ENCODE results near the gene RD3L.
"Not testable (repeated sequence)": the region's sequence is repeated elsewhere in the genome, so short reads cannot be mapped to it uniquely, and the experiment has no call there.

The RD3L gene

DNA sequence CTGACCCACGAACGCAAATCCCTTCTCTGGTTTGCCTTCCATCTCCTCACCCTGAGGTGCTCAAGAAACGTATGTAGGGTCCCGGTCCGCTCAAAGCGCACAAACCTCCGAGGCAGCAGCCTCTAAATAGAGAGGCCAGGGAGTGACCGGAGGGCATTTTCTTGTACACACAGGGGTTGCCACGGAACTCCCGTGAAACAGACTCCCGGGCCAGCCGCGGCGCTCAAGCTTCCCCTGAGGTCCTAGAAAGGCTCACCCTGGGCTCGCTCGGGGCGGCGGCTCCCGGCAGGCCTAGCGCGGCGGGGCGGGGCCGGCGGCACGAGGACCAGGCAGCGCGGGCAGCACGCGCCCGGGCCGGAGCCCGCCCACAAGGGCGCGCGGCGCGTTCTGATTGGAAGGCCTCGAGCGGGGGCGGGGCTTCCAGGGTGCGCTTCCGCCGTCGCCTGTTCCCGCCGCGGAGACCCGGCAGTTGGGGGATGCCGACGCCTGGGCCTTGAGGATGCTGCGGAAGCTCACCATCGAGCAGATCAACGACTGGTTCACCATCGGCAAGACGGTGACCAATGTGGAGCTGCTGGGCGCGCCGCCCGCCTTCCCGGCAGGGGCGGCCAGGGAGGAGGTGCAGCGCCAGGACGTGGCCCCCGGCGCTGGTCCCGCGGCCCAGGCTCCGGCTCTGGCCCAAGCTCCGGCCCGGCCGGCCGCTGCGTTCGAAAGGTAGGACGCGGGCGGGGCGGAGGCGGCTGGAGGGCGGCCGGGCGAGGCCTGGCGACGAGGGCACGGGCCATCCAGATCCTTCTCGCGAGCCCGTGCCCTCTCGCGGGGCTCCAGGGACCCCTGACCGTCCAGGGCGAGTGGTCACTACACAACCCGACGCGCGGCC is 14.1 kb downstream of the RD3L start, which contains the start of gene TDRD9:
Gene TDRD9, plus strand, starts transcription at position 446 of the 880 bp plus-strand sequence. Its CDS starts 54 bp downstream, at position 500.
- no peak for DNase-seq (ENCODE audit: low read depth in 2 of 2)

DNA sequence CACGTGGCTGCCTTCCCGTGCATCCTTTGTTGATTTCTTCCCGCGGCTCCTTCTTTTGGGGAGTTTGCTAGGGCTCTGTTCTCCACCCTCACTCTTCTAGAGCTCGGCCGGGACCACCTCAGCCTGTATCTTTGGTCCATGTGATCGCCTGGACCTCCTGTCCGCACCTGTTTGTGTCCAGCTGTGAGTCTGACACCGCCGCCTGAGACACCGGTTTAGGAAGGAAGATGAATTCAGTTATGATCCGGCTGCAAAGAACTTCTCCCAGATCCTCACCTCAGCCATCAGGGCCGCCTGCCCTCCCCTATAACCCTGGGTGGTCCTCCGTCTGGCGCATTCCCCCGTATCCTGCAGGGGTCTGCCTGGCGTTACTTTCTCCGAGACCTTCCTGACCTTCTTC is 14.8 kb downstream of the RD3L start:
- DNase-seq (ENCODE audit: low read depth in 2 of 2), result no peak

DNA sequence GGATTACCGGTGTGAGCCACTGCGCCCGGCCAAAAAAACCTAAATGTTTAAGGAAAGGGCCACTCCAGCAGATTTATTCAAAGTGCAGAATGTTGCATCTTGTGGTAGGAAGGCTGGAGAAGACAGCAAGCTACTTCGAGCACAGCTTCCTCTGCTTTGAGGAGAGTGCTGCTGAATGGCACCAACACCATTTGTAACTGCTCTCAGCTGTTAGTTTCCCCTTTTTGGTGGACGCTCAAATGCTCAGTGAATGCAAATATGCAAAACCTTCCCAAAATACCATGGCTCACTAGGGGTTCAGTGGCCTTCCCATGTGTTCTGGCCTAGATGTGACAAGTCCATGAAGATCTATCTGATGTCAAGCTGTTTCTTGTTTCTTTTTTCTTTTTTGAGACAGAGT is 17.0 kb downstream of the RD3L start:
- no peak for DNase-seq (ENCODE audit: low read depth in 2 of 2)

DNA sequence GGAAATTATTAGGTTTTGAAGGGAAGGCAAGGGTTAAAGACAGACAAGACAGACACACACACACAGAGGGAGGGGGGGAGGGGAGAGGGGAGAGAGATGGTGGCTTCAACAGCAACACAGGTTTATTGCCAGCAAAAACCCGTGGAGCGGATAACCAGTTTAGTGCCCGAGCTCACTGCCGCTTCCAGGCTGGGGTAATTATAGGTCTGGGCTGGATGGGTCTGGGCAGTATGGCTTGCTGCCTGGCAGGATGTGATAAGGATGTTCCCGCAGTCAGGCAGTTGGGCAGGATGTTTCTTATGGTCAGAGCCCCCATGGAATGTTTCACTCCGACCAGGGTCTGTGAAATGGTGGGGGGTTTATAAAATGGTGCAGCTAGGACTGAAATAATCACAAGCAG is 18.5 kb downstream of the RD3L start:
- DNase-seq (ENCODE audit: low read depth in 2 of 2), result no peak

DNA sequence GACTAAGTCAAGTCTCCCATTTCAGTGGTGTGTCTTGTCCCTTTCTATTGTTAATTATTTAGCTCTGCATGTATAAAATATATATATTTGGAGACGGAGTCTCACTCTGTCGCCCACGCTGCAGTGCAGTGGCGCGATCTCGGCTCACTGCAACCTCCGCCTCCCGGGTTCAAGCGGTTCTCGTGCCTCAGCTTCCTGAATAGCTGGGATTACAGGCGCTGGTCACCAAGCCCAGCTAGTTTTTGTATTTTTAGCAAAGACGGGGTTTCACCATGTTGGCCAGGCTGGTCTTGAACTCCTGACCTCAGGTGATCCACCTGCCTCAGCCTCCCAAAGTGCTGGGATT is 20.5 kb downstream of the RD3L start:
- DNase-seq (ENCODE audit: low read depth in 2 of 2), result not testable (repeated sequence)

DNA sequence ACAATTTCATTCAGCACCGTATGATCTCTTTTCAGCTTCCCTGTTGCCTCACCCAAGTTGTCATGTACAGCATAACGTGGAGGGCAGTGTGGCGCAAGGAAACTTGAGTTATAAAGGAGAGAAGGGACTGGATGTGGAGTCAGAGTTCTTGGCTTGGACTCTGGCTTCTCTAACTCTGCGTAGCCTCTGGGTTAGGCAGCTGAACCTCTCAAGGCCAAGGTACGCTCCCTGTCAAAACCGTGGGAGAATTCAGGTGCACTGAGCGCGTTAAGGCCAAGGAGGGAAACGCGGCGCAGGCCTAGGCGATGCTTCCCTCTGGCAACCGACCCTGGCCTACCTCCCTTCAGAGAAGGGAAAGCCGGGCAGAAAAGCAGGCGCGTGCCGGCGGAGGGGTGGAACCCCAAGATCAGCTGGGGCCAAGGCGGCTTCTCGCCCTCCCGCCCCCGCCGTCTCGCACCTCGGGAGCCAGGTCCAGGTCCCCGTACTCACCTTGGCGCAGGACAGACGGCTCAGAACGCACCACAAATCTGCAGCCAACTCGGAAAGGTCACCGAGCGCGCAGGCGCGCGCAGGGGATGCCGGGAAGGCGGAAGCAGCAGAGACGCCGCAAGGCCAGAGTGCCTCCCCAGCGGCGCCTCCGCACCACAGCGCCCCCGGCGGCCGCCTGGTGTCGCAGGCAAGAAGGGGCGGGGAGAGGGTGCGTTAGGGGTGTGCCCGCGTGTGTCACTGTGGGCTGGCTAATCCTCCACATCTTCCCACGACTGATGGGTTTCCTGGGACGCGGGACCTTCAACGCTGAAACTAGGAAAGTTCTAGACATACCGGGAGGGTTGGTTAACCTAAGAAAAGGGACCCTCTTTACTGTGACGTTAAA is 21.1 kb downstream of the RD3L start:
- peak; percentile 85 to 91 for DNase-seq (ENCODE audit: low read depth in 2 of 2)

DNA sequence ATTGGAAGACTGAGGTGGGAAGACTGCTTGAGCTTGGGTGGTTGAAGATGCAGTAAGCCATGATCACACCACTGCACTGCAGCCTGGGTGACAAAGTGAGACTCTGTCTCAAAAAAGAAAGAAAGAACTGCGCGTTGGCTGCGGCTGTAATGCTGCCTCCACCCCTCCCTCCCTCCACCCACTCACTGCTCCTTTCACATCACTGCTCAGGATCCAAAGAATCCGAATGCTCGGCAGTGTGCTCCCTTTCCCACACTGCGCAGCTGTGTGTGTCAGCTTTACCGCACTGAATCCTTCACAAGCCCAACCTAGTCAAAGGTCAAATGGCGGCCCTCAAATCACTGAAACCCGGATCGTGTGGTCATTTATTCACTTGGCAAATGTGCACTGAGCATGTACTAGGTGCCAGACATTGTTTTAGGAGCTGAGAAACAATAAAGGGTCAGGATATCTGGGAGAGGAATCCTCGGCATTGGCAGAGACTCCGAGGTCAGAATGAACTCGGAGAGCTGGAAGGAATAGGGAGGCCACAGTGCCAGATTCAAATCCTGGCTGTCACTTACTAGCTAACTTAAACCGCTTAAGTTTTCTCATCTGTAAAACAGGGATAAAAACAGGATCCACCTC is 25.6 kb downstream of the RD3L start:
- DNase-seq (ENCODE audit: low read depth in 2 of 2), result no peak

DNA sequence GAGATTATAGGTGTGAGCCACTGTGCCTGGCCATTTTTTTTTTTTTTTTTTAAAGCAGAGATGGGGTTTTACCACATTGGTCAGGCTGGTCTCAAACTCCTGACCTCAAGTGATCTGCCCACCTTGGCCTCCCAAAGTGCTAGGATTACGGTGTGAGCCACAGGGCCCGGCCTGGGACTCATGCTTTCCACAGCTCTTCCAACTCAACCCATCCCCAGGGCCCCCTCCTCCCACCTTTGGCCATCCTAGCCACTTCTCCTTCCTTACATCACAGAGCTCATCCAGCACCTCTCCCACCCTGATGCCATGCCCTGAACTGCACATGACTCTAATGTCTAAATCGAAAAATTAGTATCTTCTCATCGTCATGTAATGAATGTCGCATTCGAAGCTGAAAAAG is 26.7 kb downstream of the RD3L start:
- no peak for DNase-seq (ENCODE audit: low read depth in 2 of 2)

DNA sequence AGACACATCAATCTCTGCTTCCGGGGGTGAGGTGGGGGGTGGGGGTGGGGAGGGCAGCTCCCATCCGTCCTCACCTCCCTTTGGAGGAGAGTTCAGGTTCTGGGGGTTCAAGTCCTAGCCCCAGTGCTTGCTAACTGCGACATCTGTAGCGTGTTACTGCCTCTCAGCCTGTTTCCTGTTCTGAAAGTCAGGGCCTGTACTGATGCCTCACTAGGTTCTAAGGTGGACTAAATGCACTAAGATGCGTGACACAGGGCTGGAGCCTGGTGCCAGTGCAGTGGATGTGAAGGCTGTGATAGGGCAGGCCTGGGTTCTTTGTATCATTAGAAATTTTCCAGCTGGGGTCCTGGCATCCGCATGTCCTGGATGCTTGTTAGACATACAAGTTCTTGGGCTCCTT is 31.3 kb downstream of the RD3L start:
- no peak for DNase-seq (ENCODE audit: low read depth in 2 of 2)

DNA sequence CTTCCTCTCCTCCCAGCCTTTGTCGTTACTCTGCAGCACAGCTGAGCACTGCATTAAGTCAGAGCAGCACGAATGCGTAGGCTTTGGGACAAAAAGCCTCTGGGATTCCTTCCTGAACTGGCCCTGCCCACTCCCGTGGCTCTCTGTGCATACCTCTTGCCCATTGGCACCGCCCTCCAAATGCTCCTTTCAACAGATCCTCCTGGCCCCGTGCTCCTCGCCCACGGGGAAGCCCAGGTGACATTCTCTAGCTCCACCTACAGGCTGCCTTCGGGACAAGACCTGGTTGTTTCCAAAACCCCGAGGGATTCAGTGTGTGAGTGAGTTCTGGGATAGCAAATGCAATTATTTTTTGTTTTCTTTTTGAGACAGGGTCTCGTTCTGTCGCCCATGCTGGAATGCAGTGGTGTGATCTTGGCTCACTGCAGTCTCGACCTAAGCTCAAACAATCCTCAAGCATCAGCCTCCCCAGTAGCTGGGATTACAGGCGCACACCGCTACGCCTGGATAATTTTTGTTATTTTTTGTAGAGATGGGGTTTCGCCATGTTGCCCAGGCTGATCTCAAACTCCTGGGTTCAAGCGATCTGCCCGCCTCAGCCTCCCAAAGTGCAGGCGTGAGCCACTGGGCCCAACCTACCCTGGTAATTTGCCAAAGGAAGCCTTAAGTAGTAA is 31.9 kb downstream of the RD3L start:
- peak; percentile 45 to 56 for DNase-seq (ENCODE audit: low read depth in 2 of 2)

DNA sequence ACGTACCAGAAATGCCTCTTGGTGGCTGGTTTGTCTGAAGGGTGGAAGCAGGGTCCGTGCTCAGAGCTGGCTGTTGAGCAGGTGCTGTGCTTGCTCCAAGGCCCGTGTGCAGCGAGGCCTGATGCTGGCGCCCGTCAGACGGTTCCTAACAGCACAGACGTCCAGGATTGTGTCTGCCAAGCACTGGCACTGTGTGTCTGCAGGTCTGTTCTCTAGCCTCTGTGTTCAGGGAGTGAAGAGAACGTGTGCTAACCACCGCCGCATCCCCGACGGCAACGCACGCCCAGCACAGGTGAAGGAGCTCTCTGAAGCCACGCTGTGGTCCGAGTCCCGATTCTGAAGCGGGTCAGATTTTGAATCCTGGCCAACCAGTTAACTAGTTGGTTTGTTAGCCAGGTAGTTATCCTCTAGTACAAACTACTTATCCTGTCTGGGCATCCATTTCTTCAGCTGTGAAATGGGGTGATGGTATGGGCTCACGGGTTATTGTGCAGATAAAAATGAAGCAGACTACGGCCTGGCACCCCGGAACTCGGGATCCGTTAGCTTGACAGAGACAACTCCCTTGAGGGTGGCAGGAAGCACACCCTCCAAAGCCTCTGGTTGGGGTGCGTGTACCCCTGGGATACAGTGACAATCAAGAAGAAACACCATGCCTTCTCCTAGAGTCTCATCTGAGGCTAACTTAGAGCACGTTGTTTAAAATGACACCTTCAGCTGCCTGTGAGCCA is 32.6 kb downstream of the RD3L start:
- DNase-seq (ENCODE audit: low read depth in 2 of 2), result no peak

DNA sequence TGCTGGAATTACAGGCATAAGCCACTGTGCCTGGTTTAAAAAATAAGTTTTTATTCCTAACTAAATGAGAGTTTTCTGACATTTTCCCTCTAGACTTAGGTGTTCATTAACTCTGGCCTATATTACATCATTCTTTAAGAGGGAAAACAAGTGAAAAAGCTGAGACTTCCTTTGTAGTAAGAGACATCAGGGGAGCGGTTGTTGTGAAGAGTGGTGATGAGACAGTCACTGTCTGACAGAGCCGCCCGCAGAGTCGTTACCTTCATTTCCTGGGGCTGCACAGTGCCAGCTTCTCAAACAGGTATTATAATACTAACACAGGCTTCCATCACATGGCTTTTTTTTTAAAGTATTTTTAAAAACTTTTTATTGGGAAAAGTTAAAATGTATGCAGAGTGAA is 33.7 kb downstream of the RD3L start:
- no peak for DNase-seq (ENCODE audit: low read depth in 2 of 2)

DNA sequence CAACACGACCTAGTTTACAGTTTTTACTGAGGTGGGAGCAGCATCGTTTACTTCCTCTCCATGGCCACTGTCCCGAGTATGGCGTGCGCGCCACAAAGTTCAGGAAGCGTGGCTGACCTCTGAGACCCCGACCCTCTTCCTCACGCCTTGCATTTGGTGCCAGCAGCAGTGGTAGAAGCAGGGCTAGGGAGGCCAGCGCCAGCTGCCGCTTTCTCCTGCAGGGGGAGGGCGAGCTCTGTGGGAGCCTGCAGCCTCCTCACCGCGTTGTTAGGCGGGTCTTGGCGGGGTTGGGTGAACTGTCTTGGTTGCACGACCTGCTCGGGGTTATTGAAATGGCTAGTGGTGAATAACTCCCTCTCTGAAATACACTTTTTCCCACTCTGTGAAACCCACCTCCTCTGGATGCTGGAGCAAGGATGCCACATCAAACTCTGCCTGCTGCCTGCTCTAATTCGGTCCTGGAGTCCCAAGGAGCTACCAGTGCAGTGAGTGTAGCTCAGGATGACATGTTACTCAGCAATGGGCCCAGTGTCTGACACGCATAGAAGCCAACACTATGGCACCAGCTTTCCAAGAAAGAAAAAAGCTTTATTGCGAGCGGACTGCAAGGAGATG is 36.4 kb downstream of the RD3L start:
- DNase-seq (ENCODE audit: low read depth in 2 of 2), result no peak

DNA sequence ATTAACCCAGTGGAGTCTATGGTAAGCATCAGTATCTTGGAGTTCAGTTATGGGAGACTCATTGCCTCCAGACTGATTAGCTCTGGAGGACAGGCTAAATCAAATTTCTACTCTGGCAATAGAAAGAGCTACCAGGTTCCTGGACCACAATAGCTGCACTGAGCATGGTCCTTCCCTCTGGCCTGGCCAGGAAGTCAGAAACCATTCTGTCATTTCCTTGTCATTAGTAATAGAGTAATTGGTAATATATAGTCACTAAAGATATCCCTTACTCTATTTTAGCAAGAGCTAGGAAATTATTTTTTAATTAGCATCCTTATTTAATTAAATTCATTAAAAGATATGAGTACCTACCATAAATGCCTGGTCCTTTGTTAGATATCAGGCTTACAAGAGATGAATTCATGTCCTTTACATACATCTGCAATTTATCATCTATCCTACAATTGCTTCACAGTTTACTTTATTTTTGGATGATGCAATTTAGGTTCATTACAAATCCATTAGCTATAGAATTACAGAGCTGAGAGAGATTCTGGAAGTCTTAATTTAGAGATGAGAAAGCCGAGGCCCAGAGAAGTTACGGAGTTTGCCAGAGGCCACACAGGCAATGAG is 37.7 kb downstream of the RD3L start:
- no peak for DNase-seq (ENCODE audit: low read depth in 2 of 2)

DNA sequence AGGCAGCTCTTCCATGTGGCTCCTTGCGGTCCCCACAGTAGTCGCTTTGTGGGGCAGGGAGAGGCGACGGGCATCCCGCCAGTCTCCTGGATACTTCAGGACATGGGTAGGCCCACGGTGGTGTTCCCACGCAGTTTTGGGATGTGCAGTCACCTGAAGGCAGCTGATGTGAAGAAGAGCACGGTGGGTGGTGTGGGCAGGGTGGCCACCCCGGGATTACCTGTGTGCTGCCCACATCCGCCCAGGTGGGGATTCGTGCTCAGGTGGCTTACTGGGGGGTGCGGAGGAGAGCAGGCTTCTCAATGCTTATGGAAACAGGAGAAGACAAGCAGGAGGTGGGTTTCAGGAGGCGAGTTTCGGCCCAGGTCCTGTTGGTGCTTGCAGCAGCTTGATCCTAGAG is 42.5 kb downstream of the RD3L start:
- no peak for DNase-seq (ENCODE audit: low read depth in 2 of 2)

DNA sequence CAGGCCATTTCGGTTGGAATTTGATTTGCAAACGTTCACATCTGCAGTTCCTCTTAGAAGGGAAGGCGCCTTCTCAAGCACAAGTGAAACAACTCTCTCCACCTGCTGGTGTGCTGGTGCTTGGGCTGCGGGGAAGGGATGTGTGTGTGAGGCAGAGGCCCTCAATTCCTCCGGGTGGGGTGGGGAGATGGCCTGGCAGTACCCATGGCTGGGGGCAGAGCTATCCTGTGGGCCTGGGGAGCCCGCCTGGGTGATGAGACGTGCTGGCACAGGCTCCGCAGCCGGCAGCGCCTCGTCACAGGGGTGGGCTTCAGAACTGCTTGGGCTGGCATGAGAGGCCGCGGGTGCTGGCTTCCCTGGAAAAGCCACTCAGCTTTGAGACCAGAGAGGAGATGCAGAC is 43.0 kb downstream of the RD3L start:
- DNase-seq (ENCODE audit: low read depth in 2 of 2), result no peak

DNA sequence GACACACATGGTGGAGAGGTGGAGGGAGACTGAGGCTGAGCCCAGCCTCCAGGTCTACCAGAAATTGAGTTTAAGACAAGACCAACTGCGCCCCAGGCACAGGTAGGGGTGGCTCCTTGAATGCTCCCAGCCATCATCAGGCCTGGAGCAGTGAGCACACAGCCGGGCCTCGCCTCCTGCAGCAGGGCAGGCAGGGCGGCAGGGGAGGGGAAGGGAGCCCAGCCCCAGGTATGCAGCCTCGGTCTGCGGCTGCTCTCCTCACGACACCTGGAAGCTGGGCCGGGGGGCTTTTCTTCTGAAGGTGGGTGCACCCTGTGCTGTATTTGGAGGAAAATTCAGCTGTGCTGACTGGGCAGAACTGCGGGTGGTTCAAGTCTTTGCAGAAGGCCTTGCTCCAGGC is 43.6 kb downstream of the RD3L start:
- DNase-seq (ENCODE audit: low read depth in 2 of 2), result no peak

DNA sequence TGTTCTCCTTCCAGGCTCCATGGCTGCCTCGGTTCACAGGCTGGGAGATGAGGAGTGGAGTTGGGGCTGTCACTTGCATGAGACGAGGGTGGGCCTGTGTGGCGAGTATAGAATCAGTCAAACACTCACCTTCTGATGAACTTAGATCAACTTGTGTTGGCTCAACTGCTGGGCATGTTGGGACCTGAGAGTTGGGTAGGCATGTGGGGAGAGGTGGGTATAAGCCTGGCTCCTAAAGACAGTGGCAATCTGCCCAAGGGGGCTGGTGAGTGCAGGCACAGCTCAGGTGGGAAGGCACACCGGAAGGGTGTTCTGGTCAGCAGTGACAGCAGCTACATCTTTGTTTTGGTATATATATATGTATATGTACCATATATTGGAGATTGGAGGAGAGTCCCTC is 44.1 kb downstream of the RD3L start:
- no peak for DNase-seq (ENCODE audit: low read depth in 2 of 2)

DNA sequence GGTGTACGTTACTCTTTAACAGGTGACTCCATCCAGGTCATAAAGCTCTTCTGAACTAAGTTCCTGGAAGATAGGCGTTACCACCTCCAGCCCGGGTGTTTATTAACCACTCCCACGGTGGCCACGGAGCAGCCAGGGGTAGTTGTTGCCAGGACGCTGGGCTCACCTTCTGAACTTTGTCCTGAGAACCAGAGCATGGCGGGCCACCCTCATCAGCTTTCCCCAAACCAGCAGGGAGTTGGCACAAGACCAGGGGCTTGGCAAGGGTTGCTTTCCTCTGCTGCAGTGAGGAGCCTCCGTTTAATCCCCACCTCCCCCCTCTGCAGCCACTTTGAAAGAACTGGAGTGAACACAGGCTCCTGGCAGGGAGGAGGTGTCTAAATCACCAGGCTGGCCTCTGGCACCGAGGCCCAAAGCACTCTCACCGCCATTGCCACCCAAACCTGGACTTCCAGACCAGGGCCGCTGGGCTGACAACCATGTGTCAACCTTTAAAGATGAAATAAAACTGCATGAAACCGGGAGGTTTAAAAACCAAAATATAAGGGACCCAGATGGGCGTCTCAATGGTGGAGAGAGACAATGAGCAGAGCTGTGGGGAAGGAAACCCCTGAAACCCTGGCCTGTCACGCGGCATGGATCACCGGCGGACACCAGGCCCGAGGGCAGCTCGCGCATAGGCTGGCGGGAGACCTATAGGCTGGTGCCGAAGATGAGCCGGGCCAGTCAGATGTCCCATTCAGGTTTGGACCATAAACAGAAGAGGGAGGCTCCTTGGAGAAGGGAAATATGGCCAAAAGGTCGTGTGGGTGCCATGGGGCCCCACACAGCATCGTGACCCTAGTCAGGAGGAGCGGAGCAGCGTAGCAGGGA is 45.0 kb downstream of the RD3L start:
- no peak for DNase-seq (ENCODE audit: low read depth in 2 of 2)

Measured in stimulated activated CD8-positive, alpha-beta memory T cell treated with anti-CD3 and anti-CD28 coated beads, Interleukin-15, amount 100 ng/mL, for 4 hours (primary cell).